NCI-H2227 (cell line): ENCODE results near the gene VEGFD.

Experiments
- DNase-seq: peaks from one replicate; lab custom pipeline; 2025; ENCODE audit not compliant: unreplicated experiment; lab: John Stamatoyannopoulos, UW

VEGFD gene

DNA sequence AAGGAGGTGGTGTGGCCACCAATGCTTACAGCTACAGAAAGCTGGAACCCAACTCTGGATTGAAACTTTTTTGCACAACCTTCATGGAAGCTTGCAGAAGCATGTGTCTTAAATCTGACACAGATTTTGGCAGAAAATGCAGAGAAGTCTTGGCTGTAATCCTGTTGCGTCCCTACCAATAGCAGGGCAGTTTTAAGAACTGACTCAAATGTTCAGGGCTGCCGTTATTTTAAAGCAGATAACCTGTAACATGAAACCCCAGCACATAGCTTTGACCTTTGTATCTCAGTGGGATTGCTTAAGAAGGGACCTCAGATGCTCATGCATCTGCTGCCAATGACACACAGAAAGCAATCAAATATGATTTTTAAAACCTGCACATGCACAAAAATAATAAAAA, at the start of gene VEGFD:
VEGFD (minus strand) TSS at position 110 of the 400 bp plus-strand sequence. CDS start 467 bp downstream, outside the sequence.
- DNase-seq: no peak

DNA sequence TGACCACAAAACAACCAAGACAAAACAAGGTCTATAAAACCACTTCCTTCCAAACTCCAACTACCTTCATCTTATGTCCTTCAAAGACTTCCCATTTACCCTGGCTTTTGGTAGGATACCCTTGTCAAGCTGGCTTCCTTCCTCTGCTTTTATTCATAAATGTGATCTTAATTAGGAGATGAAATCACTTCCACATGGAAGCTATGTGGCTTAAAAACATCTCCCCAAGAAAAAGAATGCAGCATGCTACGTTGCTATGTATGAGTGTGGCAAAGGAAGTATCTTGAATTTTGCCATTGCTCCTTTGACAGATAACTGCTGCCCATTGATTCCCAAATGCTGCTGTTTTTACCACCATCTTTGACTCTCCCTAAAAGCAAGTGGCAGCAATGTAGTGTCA, 46.4 kb upstream of the VEGFD start:
- DNase-seq: no peak

DNA sequence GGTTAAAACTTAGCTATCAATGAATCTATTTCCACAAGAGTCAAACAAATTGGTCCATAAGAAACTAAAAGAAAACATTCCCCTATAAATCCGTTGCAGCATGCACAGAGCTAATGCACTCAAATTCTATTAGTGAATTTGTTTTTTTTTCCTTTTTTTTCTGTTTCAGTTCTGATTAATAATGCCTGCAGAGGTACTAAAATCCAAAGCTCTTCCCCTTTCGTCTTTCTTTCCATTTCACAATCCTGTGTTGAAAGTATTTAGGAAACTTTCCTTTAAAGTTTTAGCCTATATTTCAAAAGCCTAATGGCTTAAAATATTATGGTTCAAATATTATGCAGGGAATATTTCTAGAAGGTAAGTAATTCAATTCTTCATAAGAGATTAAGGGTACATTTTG, 45.9 kb upstream of the VEGFD start:
- no peak for DNase-seq

- DNase-seq: no peak
Observed at GRCh38 chrX:15425024-15425423, 40.8 kb upstream of the VEGFD start.

DNA sequence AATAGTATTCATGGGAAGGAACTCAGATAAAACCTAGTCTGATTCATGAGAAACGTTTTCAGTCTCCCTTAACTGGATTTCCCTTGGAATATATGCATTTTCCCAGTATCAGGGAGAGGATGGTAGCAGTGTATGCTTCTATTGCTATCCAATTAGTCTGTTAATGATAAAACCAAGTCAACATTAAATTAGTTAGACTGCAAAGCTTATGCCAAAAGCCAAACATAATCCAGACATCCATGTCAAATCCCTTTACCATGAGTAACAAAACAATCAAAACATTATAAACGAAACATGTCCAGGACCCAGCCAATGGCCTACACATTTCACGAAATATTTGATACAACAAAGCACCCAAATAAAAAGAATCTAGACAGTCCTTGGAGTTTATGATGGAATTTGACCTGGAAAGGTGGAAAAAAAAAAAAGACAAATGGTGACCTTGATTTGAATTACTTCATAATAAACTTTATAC, 34.5 kb upstream of the VEGFD start:
- DNase-seq: no peak

DNA sequence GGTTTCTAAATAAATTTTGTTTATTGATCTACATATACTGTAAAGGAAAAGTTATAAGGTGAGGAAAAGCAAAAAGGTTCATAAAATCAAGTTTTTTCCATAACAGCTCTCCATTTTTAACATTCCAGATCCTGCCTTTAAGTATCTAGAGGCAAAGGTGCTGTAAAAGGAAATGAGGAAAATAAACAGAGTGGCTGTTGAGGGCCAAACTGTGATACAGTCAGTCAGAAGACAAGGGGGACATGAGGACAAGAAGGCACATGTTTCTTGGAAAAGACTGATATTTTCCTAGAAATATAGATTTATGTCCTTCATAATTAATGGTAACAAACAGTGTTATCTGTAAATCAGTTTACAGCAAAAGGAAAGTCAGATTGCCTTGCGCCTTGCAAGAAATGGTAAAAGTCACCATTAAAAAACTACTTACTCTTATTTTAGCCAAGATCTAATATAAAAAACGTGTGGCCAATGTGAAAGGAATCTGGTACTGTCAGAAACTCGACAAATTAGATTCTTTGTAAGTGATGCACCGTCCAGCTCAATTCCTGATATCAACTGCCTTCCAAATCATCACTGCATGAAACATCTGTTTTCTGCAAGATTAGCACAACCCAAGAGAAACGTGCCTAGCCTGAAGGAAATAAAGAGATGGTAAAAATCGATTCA, 34.0 kb upstream of the VEGFD start:
- no peak for DNase-seq

DNA sequence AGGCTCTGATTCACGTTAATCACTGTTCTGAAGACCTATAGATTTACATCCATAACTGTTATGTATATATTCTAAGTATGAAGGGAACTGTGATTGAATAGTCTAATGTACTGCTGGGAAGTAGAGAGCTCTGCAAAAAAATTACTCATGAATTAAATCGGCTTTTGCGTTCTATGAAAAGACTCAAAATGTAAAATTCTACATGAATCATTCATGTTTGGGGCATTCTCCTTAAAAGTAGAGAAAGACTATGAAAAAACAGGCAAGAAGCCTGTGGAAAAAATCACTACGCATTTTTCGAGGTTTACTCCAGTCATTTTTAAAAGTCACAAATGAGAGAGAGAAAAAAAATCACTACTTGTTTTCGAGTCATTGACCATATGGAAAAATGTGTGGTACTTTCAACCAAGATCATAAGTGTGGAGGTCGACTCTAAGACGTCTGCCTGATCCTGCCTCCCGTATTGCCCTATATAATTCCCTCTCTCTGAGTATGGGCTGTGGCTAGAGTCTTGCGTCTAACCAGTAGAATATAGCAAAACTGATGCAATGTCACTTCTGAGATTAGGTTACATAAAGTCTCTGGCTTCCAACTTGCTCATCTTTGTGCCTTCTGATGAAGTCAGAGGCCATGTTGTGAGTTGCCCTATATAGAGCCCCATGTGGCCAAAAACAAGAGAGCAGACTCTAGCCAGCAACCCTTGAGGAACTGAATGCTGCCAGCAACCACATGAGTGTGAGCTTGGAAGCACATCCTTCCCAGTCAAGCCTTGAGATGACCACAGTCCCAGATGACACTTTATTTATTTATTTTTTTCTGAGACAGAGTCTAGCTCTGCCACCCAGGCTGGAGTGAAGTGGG, 32.1 kb upstream of the VEGFD start:
- DNase-seq: no peak

- no peak for DNase-seq
Observed at GRCh38 chrX:15413101-15413500, 28.9 kb upstream of the VEGFD start.

- no peak for DNase-seq
Observed at GRCh38 chrX:15410947-15411346, 26.7 kb upstream of the VEGFD start.

GRCh38 chrX:15410430-15410829, 26.2 kb upstream of the VEGFD start:
- DNase-seq: no peak

DNA sequence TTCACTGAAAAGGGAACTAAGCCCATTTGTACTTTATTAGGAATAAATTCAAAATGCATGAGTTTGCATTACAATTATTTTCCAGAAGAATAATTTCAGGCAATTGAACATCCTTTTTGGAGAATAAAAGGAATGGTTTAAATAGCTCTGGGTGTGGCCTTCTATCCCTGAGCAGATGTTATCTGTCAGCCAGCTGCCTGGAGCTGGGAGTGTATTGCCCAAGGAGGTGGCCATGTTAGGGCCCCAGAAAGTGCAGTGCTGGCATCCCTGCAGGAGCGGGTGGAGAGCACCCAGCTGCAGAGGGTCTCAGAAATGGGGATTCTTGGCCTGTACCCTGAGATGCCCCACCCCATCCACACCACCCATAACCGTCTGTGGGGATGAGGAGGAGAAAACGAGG, 21.6 kb upstream of the VEGFD start:
- DNase-seq: no peak

- no peak for DNase-seq
Observed at GRCh38 chrX:15404401-15405096, 20.3 kb upstream of the VEGFD start.

- DNase-seq: no peak
Observed at GRCh38 chrX:15401378-15401777, 17.2 kb upstream of the VEGFD start.

DNA sequence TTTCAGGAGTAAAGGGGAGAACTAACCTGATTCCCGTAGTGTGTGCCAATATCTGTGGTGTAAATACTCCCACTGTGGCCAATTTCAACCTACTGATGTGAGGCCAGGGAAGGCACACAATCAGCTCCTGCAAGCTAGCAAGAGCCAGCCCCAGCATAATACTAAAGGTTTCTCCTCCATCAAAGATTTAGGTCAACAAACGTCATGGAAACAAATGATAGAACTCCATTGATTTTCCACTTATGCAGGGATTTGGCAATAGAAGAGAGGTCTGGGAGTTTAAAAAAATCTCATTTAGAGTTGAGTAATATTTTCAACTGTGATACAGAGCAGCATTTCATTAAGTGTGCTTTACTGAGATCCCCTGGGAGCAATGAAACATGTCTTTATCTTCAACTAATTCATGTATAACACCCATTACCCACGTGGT, 15.8 kb upstream of the VEGFD start:
- DNase-seq: no peak

DNA sequence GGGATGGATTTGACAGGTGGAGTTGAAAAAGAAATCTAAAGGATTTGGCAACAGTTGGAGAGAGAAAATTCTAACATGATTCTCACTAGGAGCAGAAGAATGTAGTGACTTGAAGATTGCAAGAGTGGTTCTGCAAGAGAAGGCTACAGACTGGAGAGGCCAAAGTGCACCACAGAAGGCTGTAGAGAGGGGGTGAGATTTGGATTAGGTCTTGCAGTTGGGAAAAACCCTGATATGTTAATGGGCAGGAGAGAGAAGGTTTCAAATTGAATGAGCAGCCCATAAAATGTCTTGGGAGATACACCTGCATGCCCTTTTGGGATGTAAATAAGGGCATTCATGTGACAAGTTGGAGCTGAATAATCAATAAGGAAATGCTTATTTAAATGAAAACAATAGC, 14.7 kb upstream of the VEGFD start:
- no peak for DNase-seq

DNA sequence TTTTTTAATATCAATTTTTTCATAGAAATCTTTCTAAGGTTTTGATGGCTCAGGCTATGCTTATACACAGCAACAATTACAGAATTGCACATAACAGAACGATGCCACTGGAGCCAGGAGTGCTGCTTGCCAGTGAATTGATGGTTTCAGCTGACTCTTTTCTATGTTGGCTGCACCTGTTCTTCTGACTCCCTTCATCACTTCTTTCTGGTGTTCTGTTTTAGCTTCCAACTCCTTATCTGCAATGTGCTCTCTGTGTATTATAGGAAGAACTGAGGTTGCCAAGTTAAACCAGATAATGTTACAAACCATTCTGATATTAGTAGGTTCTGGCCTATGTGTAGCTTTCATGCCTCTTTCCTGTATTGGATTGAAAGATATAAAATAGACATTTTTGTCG, 11.6 kb upstream of the VEGFD start:
- no peak for DNase-seq

GRCh38 chrX:15391850-15392249, 7.6 kb upstream of the VEGFD start:
- no peak for DNase-seq

GRCh38 chrX:15382813-15383212, 1.4 kb downstream of the VEGFD start:
- no peak for DNase-seq

DNA sequence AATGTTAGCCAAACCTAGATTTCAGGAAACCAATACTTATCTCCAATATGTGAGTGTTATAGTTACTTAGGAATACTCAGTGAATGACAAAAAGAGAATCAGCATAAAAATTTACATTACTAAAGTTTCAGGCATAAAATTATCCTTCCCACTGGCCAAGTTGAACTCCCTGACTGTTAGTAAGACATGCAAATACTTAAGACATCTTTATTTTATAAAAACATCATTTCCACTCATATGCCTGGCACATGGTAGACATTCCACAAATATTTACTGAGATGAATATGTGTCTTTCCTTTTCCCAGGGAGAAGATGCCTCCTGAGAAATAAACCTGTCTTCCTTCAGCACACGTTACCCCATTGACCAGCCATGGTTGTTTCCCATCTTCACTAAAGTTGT, 7.3 kb downstream of the VEGFD start:
- DNase-seq: no peak

DNA sequence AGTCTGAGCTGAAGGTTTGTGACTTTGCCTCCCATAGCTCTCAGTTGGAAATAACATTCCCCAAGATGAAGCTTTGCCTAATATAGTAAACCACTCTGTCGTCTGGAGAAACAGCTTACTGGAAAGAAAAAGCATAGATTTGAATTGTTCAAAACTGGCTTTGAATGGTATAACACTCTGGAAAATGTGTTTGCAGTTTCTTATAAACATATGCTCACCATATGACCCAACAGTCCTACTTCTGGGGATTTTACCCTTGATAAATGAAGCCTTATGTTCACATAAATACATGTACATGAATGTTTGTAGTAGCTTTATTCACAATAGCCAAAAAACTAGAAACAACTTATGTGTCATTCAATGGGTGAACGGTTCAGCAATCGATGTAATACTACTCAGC, 10.2 kb downstream of the VEGFD start:
- DNase-seq: no peak

- no peak for DNase-seq
Observed at GRCh38 chrX:15366506-15367352, 17.5 kb downstream of the VEGFD start.
